Endodermal cell (in vitro differentiated cells): ENCODE measurements around the gene IFNLR1. TPM values are rescaled to one million over a fixed set of nuclear protein-coding genes. Genes with fewer than 3 reads are reported as not detected.

ENCODE experiments used
- DNase-seq: peaks from one replicate; pipeline ENCODE4 v3.0.0-alpha.2; 2017
- H3K27ac ChIP-seq: 2 replicates; pipeline ENCODE4 v1.5.1; 2013; ENCODE audit warnings: mild to moderate bottlenecking, low read depth, low read length, moderate library complexity
- H3K27me3 ChIP-seq: 2 replicates; pipeline ENCODE4 v1.6.1; 2013; ENCODE audit warnings: mild to moderate bottlenecking, low read length, moderate library complexity; ENCODE audit not compliant: insufficient read depth, control insufficient read depth, poor library complexity, severe bottlenecking
- H3K36me3 ChIP-seq: 2 replicates; pipeline ENCODE4 v1.7.0; 2013; ENCODE audit warnings: mild to moderate bottlenecking, low read length, moderate library complexity; ENCODE audit not compliant: control insufficient read depth, insufficient read depth
- H3K4me1 ChIP-seq: one replicate; pipeline ENCODE4 v1.7.0; 2013; ENCODE audit warnings: low read length; ENCODE audit not compliant: control insufficient read depth, insufficient read depth
- H3K4me3 ChIP-seq: 2 replicates; pipeline ENCODE4 v1.5.1; 2013; ENCODE audit warnings: mild to moderate bottlenecking, low read length, moderate library complexity
- H3K9ac ChIP-seq: 2 replicates; pipeline ENCODE4 v1.6.1; 2013; ENCODE audit warnings: mild to moderate bottlenecking, low read length, moderate library complexity; ENCODE audit not compliant: poor library complexity, severe bottlenecking; ENCODE audit errors: extremely low read depth
- H3K9me3 ChIP-seq: 2 replicates; pipeline ENCODE4 v1.6.1; 2013; ENCODE audit warnings: mild to moderate bottlenecking, low read length, moderate library complexity; ENCODE audit not compliant: control insufficient read depth
- H3K27ac Mint-ChIP-seq: 2 replicates; pipeline ENCODE4 v1.8.0; 2020; ENCODE audit warnings: mixed read lengths
- H3K27me3 Mint-ChIP-seq: 2 replicates; pipeline ENCODE4 v1.8.0; 2021; ENCODE audit warnings: mild to moderate bottlenecking, mixed read lengths; ENCODE audit not compliant: insufficient read depth
- H3K36me3 Mint-ChIP-seq: 2 replicates; pipeline ENCODE4 v1.8.0; 2020; ENCODE audit warnings: low read depth, mixed read lengths
- H3K4me1 Mint-ChIP-seq: 2 replicates; pipeline ENCODE4 v1.8.0; 2020; ENCODE audit warnings: mixed read lengths
- H3K4me3 Mint-ChIP-seq: 2 replicates; pipeline ENCODE4 v1.8.0; 2020; ENCODE audit warnings: mild to moderate bottlenecking, moderate library complexity, mixed read lengths
- H3K9me3 Mint-ChIP-seq: 2 replicates; pipeline ENCODE4 v1.8.0; 2020; ENCODE audit warnings: mild to moderate bottlenecking, mixed read lengths
- WGBS, 2 experiments: methylation state at CpG; one replicate each; pipeline versions ENCODE4 v1.1.5 to v1.1.7; 2013; ENCODE audit warnings: missing lambda C conversion rate in 2 of 2, mixed read lengths in 1 of 2; ENCODE audit not compliant: insufficient coverage in 1 of 2, insufficient read length in 1 of 2; 5-methylcytosine and 5-hydroxymethylcytosine counted together
- total RNA-seq, 2 donors: library from RNA; stranded (reverse); fragmentation: NEBNext Ultra II Directional in 1 of 2; extraction: Animal tissue kit (Norgen Biotek cat#: 25700) in 1 of 2; gene quantifications; 2 replicates in 1 of 2; 3 replicates in 1 of 2; pipeline ENCODE4 v1.2.1, GENCODE V29; 2021
- TF ChIP-seq, protein P1 (sequence below): fragments of 200-600 bp; sonication (generic); conservative IDR thresholded peaks from 2 replicates; pipeline ENCODE4 v1.5.0; 2021; ENCODE audit warnings: antibody characterized with exemption, mild to moderate bottlenecking

The IFNLR1 gene
- total RNA-seq, 2 donors from 2014 or later: 12.1 to 13.0 TPM

DNA sequence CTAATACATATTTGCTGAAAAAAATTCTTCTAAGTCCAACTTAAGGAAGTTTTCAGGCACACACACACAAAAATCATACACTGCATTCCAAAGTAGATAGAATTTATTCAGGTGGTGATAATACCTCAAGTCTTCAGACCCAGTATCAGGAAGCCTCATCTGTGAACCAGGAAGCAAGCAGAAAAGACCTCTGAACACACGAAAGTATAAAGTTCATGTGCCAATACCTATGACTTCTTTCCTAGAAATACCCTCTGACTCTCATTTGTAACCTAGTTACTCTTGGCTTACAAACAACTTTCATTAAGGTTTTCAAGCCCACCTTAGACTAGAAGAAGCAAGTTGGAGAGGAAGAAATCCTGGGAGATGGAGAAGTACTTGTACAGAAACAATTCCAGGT, 35.7 kb upstream of the IFNLR1 start:
- H3K36me3 ChIP-seq: no peaks in the 10 kb centered on the region
- no peak overlapping the region for H3K27ac ChIP-seq
- no peaks in the 10 kb centered on the region for H3K27me3 Mint-ChIP-seq
- H3K9me3 ChIP-seq: no peaks in the 10 kb centered on the region
- no peaks in the 10 kb centered on the region for H3K4me1 Mint-ChIP-seq
- H3K4me3 ChIP-seq: no peak overlapping the region
- no peaks in the 10 kb centered on the region for H3K27me3 ChIP-seq
- H3K4me1 ChIP-seq: no peaks in the 10 kb centered on the region
- DNase-seq: no peak
- H3K9ac ChIP-seq: no peak overlapping the region
- H3K9me3 Mint-ChIP-seq: no peaks in the 10 kb centered on the region
- H3K27ac Mint-ChIP-seq: no peak overlapping the region
- H3K36me3 Mint-ChIP-seq: no peaks in the 10 kb centered on the region
- TF ChIP-seq, protein P1, sequence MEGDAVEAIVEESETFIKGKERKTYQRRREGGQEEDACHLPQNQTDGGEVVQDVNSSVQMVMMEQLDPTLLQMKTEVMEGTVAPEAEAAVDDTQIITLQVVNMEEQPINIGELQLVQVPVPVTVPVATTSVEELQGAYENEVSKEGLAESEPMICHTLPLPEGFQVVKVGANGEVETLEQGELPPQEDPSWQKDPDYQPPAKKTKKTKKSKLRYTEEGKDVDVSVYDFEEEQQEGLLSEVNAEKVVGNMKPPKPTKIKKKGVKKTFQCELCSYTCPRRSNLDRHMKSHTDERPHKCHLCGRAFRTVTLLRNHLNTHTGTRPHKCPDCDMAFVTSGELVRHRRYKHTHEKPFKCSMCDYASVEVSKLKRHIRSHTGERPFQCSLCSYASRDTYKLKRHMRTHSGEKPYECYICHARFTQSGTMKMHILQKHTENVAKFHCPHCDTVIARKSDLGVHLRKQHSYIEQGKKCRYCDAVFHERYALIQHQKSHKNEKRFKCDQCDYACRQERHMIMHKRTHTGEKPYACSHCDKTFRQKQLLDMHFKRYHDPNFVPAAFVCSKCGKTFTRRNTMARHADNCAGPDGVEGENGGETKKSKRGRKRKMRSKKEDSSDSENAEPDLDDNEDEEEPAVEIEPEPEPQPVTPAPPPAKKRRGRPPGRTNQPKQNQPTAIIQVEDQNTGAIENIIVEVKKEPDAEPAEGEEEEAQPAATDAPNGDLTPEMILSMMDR: no peak
- 87 to 100% methylated on average over 1 of the region's 1 CpG for WGBS, 2 experiments
- no peak overlapping the region for H3K4me3 Mint-ChIP-seq

DNA sequence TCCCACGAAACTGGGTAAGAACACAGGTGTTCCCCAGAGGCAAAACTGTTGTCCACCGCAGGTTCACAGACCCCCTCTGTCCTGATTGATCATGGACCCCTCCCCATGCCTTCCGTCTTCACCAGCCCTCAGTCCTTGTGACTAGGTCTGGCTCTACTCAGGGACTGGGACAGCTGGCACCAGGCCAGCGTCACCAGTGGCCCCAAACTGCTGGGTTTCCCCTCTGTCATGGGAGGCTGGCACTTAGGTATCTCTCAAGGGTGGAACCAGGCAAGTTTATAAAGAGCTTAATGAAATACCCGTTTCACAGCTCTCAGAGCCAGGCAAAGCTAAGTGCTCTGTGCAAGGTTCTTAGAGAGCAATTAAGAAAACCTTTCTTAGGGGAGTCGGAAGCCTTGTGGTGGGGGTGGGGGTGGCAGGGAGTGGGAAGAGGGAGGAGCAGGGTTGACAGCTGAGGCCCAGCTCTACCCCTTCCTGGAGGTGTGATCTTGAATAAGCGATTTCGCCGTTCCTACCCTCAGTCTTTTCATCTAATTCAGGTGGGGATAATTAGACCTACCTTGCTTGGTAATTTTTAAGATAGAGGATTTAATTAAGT, 35.0 kb upstream of the IFNLR1 start:
- H3K27me3 ChIP-seq: no peaks in the 10 kb centered on the region
- H3K4me1 ChIP-seq: no peaks in the 10 kb centered on the region
- no peaks in the 10 kb centered on the region for H3K9me3 ChIP-seq
- H3K4me3 ChIP-seq: no peak overlapping the region
- TF ChIP-seq, protein P1: no peak
- Mint-ChIP-seq H3K4me1 (no peaks in the 10 kb centered on the region), H3K27me3 (no peaks in the 10 kb centered on the region), H3K9me3 (no peaks in the 10 kb centered on the region), H3K4me3 (no peak overlapping the region), H3K27ac (no peak overlapping the region), H3K36me3 (no peaks in the 10 kb centered on the region)
- 84 to 88% methylated on average over 6 to 9 of the region's 9 CpGs for WGBS, 2 experiments
- no peak for DNase-seq
- H3K27ac ChIP-seq: no peak overlapping the region
- H3K9ac ChIP-seq: no peak overlapping the region
- H3K36me3 ChIP-seq: no peaks in the 10 kb centered on the region

DNA sequence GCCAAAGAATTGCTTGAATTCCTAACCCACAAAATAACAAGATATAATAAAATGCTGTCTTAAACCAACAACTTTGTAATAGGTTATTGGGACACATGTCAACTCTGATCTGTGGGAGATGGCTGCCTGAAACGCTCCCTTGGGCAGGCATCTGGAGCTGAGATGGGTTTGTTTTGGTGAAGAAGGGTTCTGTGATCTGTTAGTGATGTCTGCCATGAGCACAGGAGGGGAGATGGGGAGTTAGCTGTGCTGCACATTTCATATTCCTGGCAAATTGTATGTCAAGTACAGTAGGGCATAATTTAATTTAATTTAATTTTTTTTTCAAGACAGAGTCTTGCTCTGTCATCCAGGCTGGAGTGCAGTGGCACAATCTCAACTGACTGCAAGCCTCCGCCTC, 34.2 kb upstream of the IFNLR1 start:
- Histone ChIP-seq H3K4me3 (no peak overlapping the region), H3K27ac (no peak overlapping the region), H3K9ac (no peak overlapping the region), H3K9me3 (no peaks in the 10 kb centered on the region), H3K36me3 (no peaks in the 10 kb centered on the region), H3K27me3 (no peaks in the 10 kb centered on the region), H3K4me1 (no peaks in the 10 kb centered on the region)
- TF ChIP-seq, protein P1: no peak
- Mint-ChIP-seq H3K36me3 (no peaks in the 10 kb centered on the region), H3K4me1 (peaks cover 2% of the 10 kb centered on the region), H3K27ac (no peak overlapping the region), H3K4me3 (no peak overlapping the region), H3K27me3 (no peaks in the 10 kb centered on the region), H3K9me3 (no peaks in the 10 kb centered on the region)
- DNase-seq: no peak
- WGBS, 2 experiments: 91 to 100% methylated on average over 1 to 2 of the region's 2 CpGs
